Transverse colon (tissue), 3 donors: ENCODE measurements around the gene AARSD1.

Source experiments
- CTCF ChIP-seq, 5 experiments: fragments of 200-600 bp in 3 of 5; fragments of 450-650 bp in 2 of 5; sonication (generic) in 3 of 5; IDR thresholded peaks; 1 replicate in 2 of 5; 2 replicates in 3 of 5; pipeline ENCODE4 v1.5.1; 2016 to 2017; ENCODE audit warnings: antibody characterized with exemption in 5 of 5, inconsistent platforms in 3 of 5, mild to moderate bottlenecking in 2 of 5, moderate library complexity in 1 of 5
- POLR2A ChIP-seq: fragments of 450-650 bp; IDR thresholded peaks from one replicate; pipeline ENCODE4 v1.6.1; 2016; ENCODE audit warnings: antibody characterized with exemption, mild to moderate bottlenecking, moderate library complexity

GRCh38 chr17:43011728-43012472 is 47.6 kb upstream of the AARSD1 start:
- no peak for TF ChIP-seq CTCF (IDR thresholded peaks at IDR 0.05)
- TF ChIP-seq POLR2A = no peak
